ENCODE data around the gene CD8A. TPM values are rescaled to one million over a fixed set of nuclear protein-coding genes. Genes with fewer than 3 reads are reported as not detected.

Gene CD8A
- total RNA-seq, 1 donor from 2014 or later, result not detected

DNA sequence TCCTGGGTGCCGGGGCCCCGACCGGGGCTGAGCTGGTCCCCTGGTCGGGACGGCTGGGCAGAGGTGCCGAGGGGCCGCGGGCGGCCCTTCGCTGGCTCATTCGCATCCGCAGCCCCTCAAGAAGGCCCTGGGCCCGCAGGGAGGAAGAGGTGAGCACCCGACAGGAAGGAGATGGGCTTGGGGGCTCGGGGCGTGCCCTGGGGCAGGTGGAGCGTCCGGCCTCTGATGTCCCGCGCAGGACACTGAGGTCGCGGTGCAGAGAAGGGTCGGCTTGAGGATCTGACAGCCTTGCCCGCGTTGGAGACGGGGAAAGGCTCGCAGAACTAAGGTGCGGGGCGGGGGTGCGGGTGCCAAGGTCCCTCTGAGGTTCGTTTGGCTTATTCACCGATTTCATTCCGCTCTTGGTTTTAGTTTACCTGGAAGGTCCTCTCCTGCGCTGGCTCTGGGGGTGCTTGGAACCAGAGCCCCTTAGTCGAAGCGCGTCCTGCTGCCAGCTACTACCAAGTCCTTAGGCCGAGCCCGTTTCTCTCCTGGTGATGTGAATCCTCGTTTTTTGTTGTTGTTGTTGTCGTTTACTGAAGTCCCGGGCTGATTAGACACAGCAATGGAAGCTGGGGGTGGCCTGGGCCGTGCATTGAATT, 18.9 kb upstream of the CD8A start:
- Histone ChIP-seq H3K9ac (ENCODE audit: low read depth in 1 of 3, low read length in 3 of 3) (no peak overlapping the region), H3K27me3 (ENCODE audit: control insufficient read depth in 3 of 3, insufficient read depth in 3 of 3, low read length in 3 of 3) (peaks cover 23 to 27% (median 25%) of the 10 kb centered on the region in 3 donors), H3K4me3 (ENCODE audit: low read length in 3 of 3) (no peak overlapping the region), H3K36me3 (ENCODE audit: control insufficient read depth in 3 of 3, insufficient read depth in 3 of 3, low read length in 3 of 3) (no peaks in the 10 kb centered on the region), H3K9me3 (ENCODE audit: control insufficient read depth in 3 of 3, low read length in 3 of 3) (no peaks in the 10 kb centered on the region), H3K4me1 (ENCODE audit: control insufficient read depth in 3 of 3, insufficient read depth in 3 of 3, low read length in 3 of 3) (peaks cover 9 to 20% (median 19%) of the 10 kb centered on the region in 3 donors), H3K27ac (ENCODE audit: low read depth, low read length) (no peak overlapping the region)

DNA sequence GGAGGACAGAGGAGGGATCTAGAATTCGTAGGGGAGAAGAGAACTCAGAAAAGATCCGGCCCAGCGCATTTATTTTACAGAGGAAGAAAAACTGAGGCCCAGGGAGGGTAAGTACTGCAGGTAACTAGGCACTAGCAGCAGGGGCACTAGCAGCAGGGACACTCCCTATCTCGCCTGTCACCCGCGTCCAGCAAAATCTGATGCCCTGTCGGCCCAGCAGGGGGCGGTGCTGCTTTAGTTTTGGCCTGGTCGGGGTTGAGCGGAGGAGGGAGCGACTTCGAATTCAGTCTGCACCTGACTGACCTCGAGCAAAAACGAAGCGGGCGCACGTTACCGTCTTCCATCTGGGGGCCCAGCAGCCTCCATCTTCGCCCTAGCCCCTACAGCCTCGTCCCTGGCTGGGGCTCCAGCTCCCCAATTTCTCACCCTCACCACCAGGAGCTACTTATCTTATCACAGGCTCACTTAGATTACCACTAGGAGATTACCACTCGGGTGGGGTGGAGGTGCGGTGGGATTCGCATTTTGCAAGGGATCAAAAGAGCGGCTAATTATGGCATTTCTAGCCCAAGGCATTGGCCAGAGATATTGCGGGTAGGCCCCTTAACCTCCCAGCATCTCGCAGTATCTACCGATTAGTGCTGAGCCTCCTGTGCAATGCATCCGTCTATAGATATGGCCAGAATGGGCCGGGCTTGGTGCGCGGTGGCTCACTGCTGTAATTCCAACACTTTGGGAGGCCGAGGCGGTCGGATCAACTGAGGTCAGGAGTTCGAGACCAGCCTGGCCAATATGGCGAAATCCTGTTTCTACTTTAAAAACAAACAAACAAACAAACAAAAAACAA, 17.8 kb upstream of the CD8A start:
- Histone ChIP-seq H3K36me3 (ENCODE audit: control insufficient read depth in 3 of 3, insufficient read depth in 3 of 3, low read length in 3 of 3) (no peaks in the 10 kb centered on the region), H3K9ac (ENCODE audit: low read depth in 1 of 3, low read length in 3 of 3) (peak overlapping the region in 2 of 3 donors; percentile 66 to 69), H3K4me1 (ENCODE audit: control insufficient read depth in 3 of 3, insufficient read depth in 3 of 3, low read length in 3 of 3) (peaks cover 9 to 20% (median 19%) of the 10 kb centered on the region in 3 donors), H3K4me3 (ENCODE audit: low read length in 3 of 3) (peak overlapping the region; percentile 66 to 75 (median 70)), H3K9me3 (ENCODE audit: control insufficient read depth in 3 of 3, low read length in 3 of 3) (no peaks in the 10 kb centered on the region), H3K27ac (ENCODE audit: low read depth, low read length) (no peak overlapping the region), H3K27me3 (ENCODE audit: control insufficient read depth in 3 of 3, insufficient read depth in 3 of 3, low read length in 3 of 3) (peaks cover 23 to 27% (median 25%) of the 10 kb centered on the region in 3 donors)

DNA sequence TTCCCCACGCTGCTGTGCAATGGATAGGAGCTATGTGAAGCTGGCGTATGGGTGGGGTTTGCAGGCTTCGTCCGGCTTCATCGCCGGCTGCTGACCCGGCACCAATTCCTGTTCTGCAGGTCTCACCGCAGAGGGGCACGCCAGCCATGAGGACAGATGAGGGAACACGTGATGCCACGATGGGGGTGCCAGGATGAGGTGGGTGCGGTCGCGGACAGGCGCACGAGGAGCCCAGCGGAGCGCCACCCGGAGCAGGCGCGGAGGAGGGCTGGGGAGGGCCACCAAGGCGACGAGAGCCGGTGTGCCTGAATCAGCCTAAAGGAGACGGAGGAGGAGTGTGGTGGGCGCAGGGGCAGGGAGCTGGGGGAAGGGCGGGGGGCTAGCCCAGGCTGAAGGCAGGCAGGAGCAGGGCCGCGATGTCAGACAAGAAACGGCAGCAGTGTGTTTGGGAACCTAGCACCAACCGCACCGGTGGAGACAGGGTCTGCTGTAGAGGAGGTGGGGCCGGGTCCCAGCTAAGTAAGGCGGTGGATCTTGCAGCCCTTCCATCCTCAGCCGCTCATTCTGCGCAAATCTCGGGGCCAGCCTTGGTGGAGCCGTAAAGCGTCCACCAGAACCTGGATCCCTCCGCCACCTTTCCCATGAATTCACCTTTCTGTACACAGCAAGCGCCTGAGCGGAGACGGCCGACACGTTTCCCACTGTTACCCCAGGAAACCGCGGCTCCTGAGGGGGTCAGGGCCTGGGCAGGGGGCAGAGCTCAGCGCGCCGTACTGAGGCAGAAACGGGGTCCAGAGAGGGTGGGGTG, 17.0 kb upstream of the CD8A start:
- Histone ChIP-seq H3K9ac (ENCODE audit: low read depth in 1 of 3, low read length in 3 of 3) (peak overlapping the region; percentile 30 to 69 (median 66)), H3K27me3 (ENCODE audit: control insufficient read depth in 3 of 3, insufficient read depth in 3 of 3, low read length in 3 of 3) (peaks cover 23 to 27% (median 25%) of the 10 kb centered on the region in 3 donors)

DNA sequence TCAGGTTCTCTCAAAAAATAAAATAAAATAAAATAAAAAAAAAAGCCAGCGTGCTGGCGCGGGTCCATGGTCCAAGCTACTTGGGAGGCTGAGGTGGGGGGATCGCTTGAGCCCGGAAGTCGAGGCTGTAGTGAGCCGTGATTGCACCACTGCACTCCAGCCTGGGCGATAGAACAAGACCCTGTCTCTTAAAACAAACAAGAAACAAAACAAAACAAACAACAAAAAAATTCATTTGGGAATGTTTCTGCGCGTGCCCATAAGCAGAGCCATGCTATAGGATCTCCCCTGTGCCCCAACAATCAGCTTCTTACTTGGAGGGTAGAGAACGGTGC, 16.4 kb upstream of the CD8A start:
- H3K4me1 ChIP-seq (ENCODE audit: control insufficient read depth in 3 of 3, insufficient read depth in 3 of 3, low read length in 3 of 3), result peaks cover 9 to 20% (median 19%) of the 10 kb centered on the region in 3 donors
- H3K9ac ChIP-seq (ENCODE audit: low read depth in 1 of 3, low read length in 3 of 3), result peak overlapping the region in 2 of 3 donors; percentile 30 to 69
- no peaks in the 10 kb centered on the region for H3K36me3 ChIP-seq (ENCODE audit: control insufficient read depth in 3 of 3, insufficient read depth in 3 of 3, low read length in 3 of 3)
- H3K27me3 ChIP-seq (ENCODE audit: control insufficient read depth in 3 of 3, insufficient read depth in 3 of 3, low read length in 3 of 3), result peaks cover 20 to 26% (median 25%) of the 10 kb centered on the region in 3 donors
- H3K4me3 ChIP-seq (ENCODE audit: low read length in 3 of 3), result peak overlapping the region; percentile 66 to 75 (median 70)
- H3K9me3 ChIP-seq (ENCODE audit: control insufficient read depth in 3 of 3, low read length in 3 of 3), result no peaks in the 10 kb centered on the region
- no peak overlapping the region for H3K27ac ChIP-seq (ENCODE audit: low read depth, low read length)

More for the DNA sequence above, 17.0 kb upstream of the CD8A start:
- no peaks in the 10 kb centered on the region for H3K9me3 ChIP-seq (ENCODE audit: control insufficient read depth in 3 of 3, low read length in 3 of 3)
- H3K27ac ChIP-seq (ENCODE audit: low read depth, low read length), result no peak overlapping the region
- peaks cover 9 to 20% (median 19%) of the 10 kb centered on the region in 3 donors for H3K4me1 ChIP-seq (ENCODE audit: control insufficient read depth in 3 of 3, insufficient read depth in 3 of 3, low read length in 3 of 3)
- H3K4me3 ChIP-seq (ENCODE audit: low read length in 3 of 3), result peak overlapping the region; percentile 66 to 75 (median 70)
- H3K36me3 ChIP-seq (ENCODE audit: control insufficient read depth in 3 of 3, insufficient read depth in 3 of 3, low read length in 3 of 3), result no peaks in the 10 kb centered on the region

DNA sequence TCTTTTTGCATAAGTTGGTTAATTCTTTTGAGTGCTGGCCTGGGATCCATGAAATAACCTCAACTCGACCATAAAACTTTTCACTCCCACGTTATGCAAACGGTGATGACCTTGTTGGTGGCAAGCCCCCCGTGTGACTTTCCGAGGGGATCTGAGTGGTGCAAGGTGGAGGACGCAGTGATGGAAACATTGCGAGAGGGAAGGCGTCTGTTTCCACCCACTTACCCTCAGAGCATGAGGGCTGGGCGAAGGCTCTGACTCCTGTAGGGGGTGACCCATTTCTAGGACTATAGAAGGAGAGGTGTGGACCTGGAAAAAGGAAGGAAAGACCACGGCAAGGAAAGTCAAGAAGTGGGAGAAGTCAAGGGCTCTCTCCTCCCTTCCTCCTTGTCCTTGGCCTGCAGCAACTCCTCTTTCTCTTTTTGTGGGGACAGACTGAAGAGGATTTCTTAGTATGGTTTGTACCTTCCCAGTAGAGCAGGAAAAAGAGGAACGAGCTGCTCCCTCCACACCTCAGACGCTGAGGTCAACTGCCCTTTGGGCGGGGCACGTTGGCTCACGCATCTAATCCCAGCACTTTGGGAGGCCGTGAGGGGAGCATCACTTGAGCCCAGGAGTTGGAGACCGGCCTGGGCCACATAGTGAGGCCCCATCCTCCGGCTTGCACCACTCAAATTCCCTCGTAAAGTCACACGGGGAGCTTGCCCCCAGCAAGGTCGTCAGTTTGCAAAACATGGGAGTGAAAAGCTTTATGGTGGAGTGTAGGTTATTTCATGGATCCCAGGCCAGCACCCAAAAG, 15.5 kb upstream of the CD8A start:
- H3K27me3 ChIP-seq (ENCODE audit: control insufficient read depth in 3 of 3, insufficient read depth in 3 of 3, low read length in 3 of 3), result peaks cover 19 to 25% (median 24%) of the 10 kb centered on the region in 3 donors
- H3K36me3 ChIP-seq (ENCODE audit: control insufficient read depth in 3 of 3, insufficient read depth in 3 of 3, low read length in 3 of 3), result no peaks in the 10 kb centered on the region
- H3K9me3 ChIP-seq (ENCODE audit: control insufficient read depth in 3 of 3, low read length in 3 of 3), result no peaks in the 10 kb centered on the region
- H3K9ac ChIP-seq (ENCODE audit: low read depth in 1 of 3, low read length in 3 of 3), result no peak overlapping the region
- H3K4me3 ChIP-seq (ENCODE audit: low read length in 3 of 3), result no peak overlapping the region
- H3K27ac ChIP-seq (ENCODE audit: low read depth, low read length), result no peak overlapping the region
- H3K4me1 ChIP-seq (ENCODE audit: control insufficient read depth in 3 of 3, insufficient read depth in 3 of 3, low read length in 3 of 3), result peaks cover 9 to 20% (median 19%) of the 10 kb centered on the region in 3 donors

DNA sequence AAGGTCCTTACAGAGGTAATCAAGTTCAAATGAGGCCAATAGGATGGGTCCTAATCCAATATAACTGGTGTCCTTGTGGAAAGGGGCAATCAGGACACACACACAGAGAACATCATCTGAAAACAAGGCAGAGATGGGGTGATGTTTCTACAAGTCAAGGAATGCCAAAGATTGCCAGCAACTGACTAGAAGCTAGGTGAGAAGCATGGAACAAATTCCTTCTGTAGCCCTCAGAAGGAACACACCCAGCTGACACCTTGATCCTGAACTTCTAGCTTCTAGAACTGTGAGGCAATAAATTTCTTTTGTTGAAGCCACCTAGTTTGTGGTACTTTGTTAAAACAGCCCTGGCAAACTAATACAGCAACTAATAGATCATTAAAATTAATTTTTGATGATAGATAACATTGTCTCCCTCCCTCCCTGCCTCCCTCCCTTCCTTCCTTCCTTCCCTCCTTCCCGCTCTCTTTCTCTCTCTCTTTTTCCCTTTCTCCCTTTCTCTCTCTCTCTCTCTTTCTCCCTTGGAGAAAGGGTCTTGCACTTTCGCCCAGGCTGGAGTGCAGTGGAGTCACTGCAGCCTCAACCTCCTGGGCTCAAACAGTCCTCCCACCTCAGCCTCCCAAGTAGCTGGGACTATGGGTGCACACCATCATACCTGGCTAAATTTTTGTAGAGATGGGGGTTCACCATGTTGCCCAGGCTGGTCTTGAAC, 10.3 kb upstream of the CD8A start:
- H3K4me1 ChIP-seq (ENCODE audit: control insufficient read depth in 3 of 3, insufficient read depth in 3 of 3, low read length in 3 of 3), result no peaks in the 10 kb centered on the region
- H3K9ac ChIP-seq (ENCODE audit: low read depth in 1 of 3, low read length in 3 of 3), result no peak overlapping the region
- H3K9me3 ChIP-seq (ENCODE audit: control insufficient read depth in 3 of 3, low read length in 3 of 3), result peaks cover 0 to 14% (median 7%) of the 10 kb centered on the region in 3 donors
- no peaks in the 10 kb centered on the region for H3K36me3 ChIP-seq (ENCODE audit: control insufficient read depth in 3 of 3, insufficient read depth in 3 of 3, low read length in 3 of 3)
- H3K27me3 ChIP-seq (ENCODE audit: control insufficient read depth in 3 of 3, insufficient read depth in 3 of 3, low read length in 3 of 3), result no peaks in the 10 kb centered on the region
- H3K27ac ChIP-seq (ENCODE audit: low read depth, low read length), result no peak overlapping the region
- H3K4me3 ChIP-seq (ENCODE audit: low read length in 3 of 3), result no peak overlapping the region

DNA sequence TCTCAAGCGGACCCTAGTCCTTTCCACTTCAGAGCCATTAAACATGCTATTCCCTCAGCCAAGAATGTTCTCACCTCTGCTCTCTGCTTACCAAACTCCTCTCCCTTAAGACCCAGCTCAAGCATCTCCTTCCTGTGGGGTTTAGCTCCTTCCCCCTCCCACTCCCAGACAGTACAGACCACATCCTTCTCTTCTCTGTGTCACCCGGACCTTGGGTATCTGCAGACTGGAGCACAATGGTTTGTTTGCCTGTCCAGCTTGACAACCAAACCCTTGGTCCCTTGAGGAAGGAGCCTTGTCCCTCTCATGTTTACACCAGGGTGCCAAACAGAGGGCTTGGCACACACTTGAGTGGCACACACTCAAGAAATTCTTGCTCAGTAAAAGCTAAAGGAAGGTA, 4.1 kb upstream of the CD8A start:
- Histone ChIP-seq H3K36me3 (ENCODE audit: control insufficient read depth in 3 of 3, insufficient read depth in 3 of 3, low read length in 3 of 3) (no peaks in the 10 kb centered on the region), H3K4me3 (ENCODE audit: low read length in 3 of 3) (no peak overlapping the region), H3K9ac (ENCODE audit: low read depth in 1 of 3, low read length in 3 of 3) (no peak overlapping the region), H3K4me1 (ENCODE audit: control insufficient read depth in 3 of 3, insufficient read depth in 3 of 3, low read length in 3 of 3) (peaks cover 8 to 16% (median 10%) of the 10 kb centered on the region in 3 donors), H3K9me3 (ENCODE audit: control insufficient read depth in 3 of 3, low read length in 3 of 3) (peaks cover 0 to 15% (median 8%) of the 10 kb centered on the region in 3 donors), H3K27ac (ENCODE audit: low read depth, low read length) (no peak overlapping the region), H3K27me3 (ENCODE audit: control insufficient read depth in 3 of 3, insufficient read depth in 3 of 3, low read length in 3 of 3) (peaks cover 37 to 49% (median 47%) of the 10 kb centered on the region in 3 donors)

DNA sequence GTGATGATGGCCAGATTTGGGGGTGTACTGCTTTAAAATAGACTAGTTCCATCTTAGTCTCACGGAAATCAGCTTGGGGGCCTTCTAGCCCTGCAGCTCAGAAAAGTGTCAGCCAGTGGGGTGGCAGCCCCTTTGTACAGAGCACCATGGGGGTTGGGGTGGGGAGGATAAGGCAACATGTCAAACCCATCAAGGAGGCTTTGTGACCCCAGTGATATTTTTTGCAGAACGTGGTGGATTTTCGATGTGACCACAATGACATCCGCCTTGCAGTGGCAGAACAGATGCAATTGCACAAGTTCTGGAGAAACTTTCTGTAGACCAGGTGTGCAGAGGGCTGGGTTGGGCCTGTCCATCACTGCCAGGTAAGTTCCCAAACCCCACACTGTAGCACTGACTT, 3.0 kb upstream of the CD8A start:
- H3K4me1 ChIP-seq (ENCODE audit: control insufficient read depth in 3 of 3, insufficient read depth in 3 of 3, low read length in 3 of 3), result peaks cover 15 to 27% (median 15%) of the 10 kb centered on the region in 3 donors
- H3K36me3 ChIP-seq (ENCODE audit: control insufficient read depth in 3 of 3, insufficient read depth in 3 of 3, low read length in 3 of 3), result no peaks in the 10 kb centered on the region
- peaks cover 47 to 60% (median 58%) of the 10 kb centered on the region in 3 donors for H3K27me3 ChIP-seq (ENCODE audit: control insufficient read depth in 3 of 3, insufficient read depth in 3 of 3, low read length in 3 of 3)
- peaks cover 0 to 15% (median 8%) of the 10 kb centered on the region in 3 donors for H3K9me3 ChIP-seq (ENCODE audit: control insufficient read depth in 3 of 3, low read length in 3 of 3)
- H3K27ac ChIP-seq (ENCODE audit: low read depth, low read length), result no peak overlapping the region
- no peak overlapping the region for H3K4me3 ChIP-seq (ENCODE audit: low read length in 3 of 3)
- no peak overlapping the region for H3K9ac ChIP-seq (ENCODE audit: low read depth in 1 of 3, low read length in 3 of 3)

Data from skeletal muscle tissue (tissue), 4 donors.